ENCODE measurements around the gene PLBD1. TPM values are rescaled to one million over a fixed set of nuclear protein-coding genes. Genes with fewer than 3 reads are reported as not detected.
A peak's percentile ranks its signal among the peaks of the same experiment; 100 is the strongest.

The PLBD1 gene
- total and polyA plus RNA-seq, 4 experiments from 2014 or later = 0.22 to 1.6 (median 0.57) TPM

GRCh38 chr12:14482886-14483285 is 84.8 kb downstream of the PLBD1 start:
- peak overlapping the region in 2 of 7 donors; percentile 1 to 58 for H3K27ac Mint-ChIP-seq
- H3K4me3 Mint-ChIP-seq = no peak overlapping the region
- no peak overlapping the region for H3K4me3 ChIP-seq (ENCODE audit: low read length in 2 of 2)
- H3K27me3 Mint-ChIP-seq = no peaks in the 10 kb centered on the region
- CTCF ChIA-PET (ENCODE audit: partially characterized antibody) = no interaction called here
- POLR2A ChIA-PET (ENCODE audit: partially characterized antibody) = no interaction called here
- no peaks in the 10 kb centered on the region for H3K27me3 ChIP-seq (ENCODE audit: insufficient read depth, low read length)
- H3K36me3 ChIP-seq (ENCODE audit: insufficient read depth, low read length) = peaks cover 78% of the 10 kb centered on the region
- peaks cover 0 to 12% (median 3%) of the 10 kb centered on the region in 4 donors for H3K4me1 Mint-ChIP-seq
- no peak for DNase-seq
- intact Hi-C loops (cut with micrococcal nuclease) = no loop called here
- H3K9me3 Mint-ChIP-seq = peaks cover 0 to 4% (median 0%) of the 10 kb centered on the region in 8 donors
- peaks cover 79 to 91% of the 10 kb centered on the region in 2 donors for H3K36me3 Mint-ChIP-seq
- no peaks in the 10 kb centered on the region for H3K9me3 ChIP-seq (ENCODE audit: control insufficient read depth in 1 of 2, low read length in 2 of 2)
- H3K4me1 ChIP-seq (ENCODE audit: insufficient read depth, low read length) = no peaks in the 10 kb centered on the region
- no peak overlapping the region for H3K27ac ChIP-seq (ENCODE audit: low read depth, low read length)

GRCh38 chr12:14482361-14482760 is 85.3 kb downstream of the PLBD1 start:
- peaks cover 0 to 4% (median 0%) of the 10 kb centered on the region in 8 donors for H3K9me3 Mint-ChIP-seq
- H3K4me3 Mint-ChIP-seq = no peak overlapping the region
- peak overlapping the region in 3 of 7 donors; percentile 1 to 58 (median 43) for H3K27ac Mint-ChIP-seq
- peaks cover 0 to 12% (median 3%) of the 10 kb centered on the region in 4 donors for H3K4me1 Mint-ChIP-seq
- Histone ChIP-seq H3K9me3 (ENCODE audit: control insufficient read depth in 1 of 2, low read length in 2 of 2) (no peaks in the 10 kb centered on the region), H3K27ac (ENCODE audit: low read depth, low read length) (no peak overlapping the region), H3K27me3 (ENCODE audit: insufficient read depth, low read length) (no peaks in the 10 kb centered on the region), H3K36me3 (ENCODE audit: insufficient read depth, low read length) (peaks cover 72% of the 10 kb centered on the region), H3K4me1 (ENCODE audit: insufficient read depth, low read length) (no peaks in the 10 kb centered on the region), H3K4me3 (ENCODE audit: low read length in 2 of 2) (no peak overlapping the region)
- POLR2A ChIA-PET (ENCODE audit: partially characterized antibody) = no interaction called here
- peaks cover 79 to 90% of the 10 kb centered on the region in 2 donors for H3K36me3 Mint-ChIP-seq
- no peaks in the 10 kb centered on the region for H3K27me3 Mint-ChIP-seq
- DNase-seq = no peak
- intact Hi-C loops (cut with micrococcal nuclease) = no loop called here
- CTCF ChIA-PET (ENCODE audit: partially characterized antibody) = no interaction called here

- H3K27me3 ChIP-seq (ENCODE audit: insufficient read depth, low read length) = no peaks in the 10 kb centered on the region
- Mint-ChIP-seq H3K27me3 (no peaks in the 10 kb centered on the region), H3K4me3 (no peak overlapping the region), H3K27ac (no peak overlapping the region), H3K4me1 (peaks cover 0 to 11% (median 2%) of the 10 kb centered on the region in 4 donors), H3K36me3 (peaks cover 74 to 83% of the 10 kb centered on the region in 2 donors), H3K9me3 (no peaks in the 10 kb centered on the region)
- DNase-seq = no peak
- CTCF ChIA-PET (ENCODE audit: partially characterized antibody) = no interaction called here
- no peak overlapping the region for H3K27ac ChIP-seq (ENCODE audit: low read depth, low read length)
- H3K4me1 ChIP-seq (ENCODE audit: insufficient read depth, low read length) = no peaks in the 10 kb centered on the region
- H3K4me3 ChIP-seq (ENCODE audit: low read length in 2 of 2) = no peak overlapping the region
- intact Hi-C loops (cut with micrococcal nuclease) = no loop called here
- H3K9me3 ChIP-seq (ENCODE audit: control insufficient read depth in 1 of 2, low read length in 2 of 2) = no peaks in the 10 kb centered on the region
- POLR2A ChIA-PET (ENCODE audit: partially characterized antibody) = interaction anchor here (0.6 kb wide), 1 partner anchor 186 kb away, joined by 4 read pairs; no protein-coding TSS in a partner anchor
- peaks cover 70% of the 10 kb centered on the region for H3K36me3 ChIP-seq (ENCODE audit: insufficient read depth, low read length)
These were observed 86.5 kb downstream of the PLBD1 start for GRCh38 chr12:14481201-14481600.

- ChIA-PET CTCF (ENCODE audit: partially characterized antibody) (no interaction called here), POLR2A (ENCODE audit: partially characterized antibody) (no interaction called here)
- intact Hi-C loops (cut with micrococcal nuclease) = loop anchor here (10.0 kb wide), 1 partner anchor 114 kb away; the partner anchor contains the start of gene ATF7IP
- Mint-ChIP-seq H3K4me1 (peaks cover 0 to 8% (median 2%) of the 10 kb centered on the region in 4 donors), H3K9me3 (peaks cover 0 to 16% (median 8%) of the 10 kb centered on the region in 8 donors), H3K27me3 (no peaks in the 10 kb centered on the region), H3K27ac (peak overlapping the region in 1 of 7 donors; percentile 15), H3K4me3 (no peak overlapping the region), H3K36me3 (peaks cover 78 to 79% of the 10 kb centered on the region in 2 donors)
- Histone ChIP-seq H3K4me3 (ENCODE audit: low read length in 2 of 2) (no peak overlapping the region), H3K9me3 (ENCODE audit: control insufficient read depth in 1 of 2, low read length in 2 of 2) (peaks cover 0 to 3% of the 10 kb centered on the region in 2 donors), H3K4me1 (ENCODE audit: insufficient read depth, low read length) (no peaks in the 10 kb centered on the region), H3K36me3 (ENCODE audit: insufficient read depth, low read length) (peaks cover 63% of the 10 kb centered on the region), H3K27me3 (ENCODE audit: insufficient read depth, low read length) (no peaks in the 10 kb centered on the region), H3K27ac (ENCODE audit: low read depth, low read length) (no peak overlapping the region)
- no peak for DNase-seq
These were observed 88.7 kb downstream of the PLBD1 start for GRCh38 chr12:14479004-14479403.

GRCh38 chr12:14473707-14474287 is 93.9 kb downstream of the PLBD1 start:
- DNase-seq = peak in 4 of 5 donors; percentile 14 to 39 (median 35)
- Histone ChIP-seq H3K9me3 (ENCODE audit: control insufficient read depth in 1 of 2, low read length in 2 of 2) (peaks cover 0 to 10% of the 10 kb centered on the region in 2 donors), H3K27me3 (ENCODE audit: insufficient read depth, low read length) (no peaks in the 10 kb centered on the region), H3K4me3 (ENCODE audit: low read length in 2 of 2) (no peak overlapping the region), H3K27ac (ENCODE audit: low read depth, low read length) (no peak overlapping the region), H3K36me3 (ENCODE audit: insufficient read depth, low read length) (peaks cover 45% of the 10 kb centered on the region), H3K4me1 (ENCODE audit: insufficient read depth, low read length) (no peaks in the 10 kb centered on the region)
- H3K27me3 Mint-ChIP-seq = no peaks in the 10 kb centered on the region
- peak overlapping the region in 2 of 7 donors; percentile 17 to 61 for H3K27ac Mint-ChIP-seq
- peaks cover 0 to 8% (median 5%) of the 10 kb centered on the region in 4 donors for H3K4me1 Mint-ChIP-seq
- ChIA-PET CTCF (ENCODE audit: partially characterized antibody) (interaction anchor here (0.7 kb wide), 1 partner anchor 17 kb away, joined by 3 read pairs; no protein-coding TSS in a partner anchor), POLR2A (ENCODE audit: partially characterized antibody) (interaction anchor here (0.6 kb wide), 1 partner anchor 57 kb away, joined by 3 read pairs; no protein-coding TSS in a partner anchor)
- no peak overlapping the region for H3K4me3 Mint-ChIP-seq
- intact Hi-C loops (cut with micrococcal nuclease) = loop anchor here (10.0 kb wide), 1 partner anchor 109 kb away; the partner anchor contains the start of gene ATF7IP
- H3K9me3 Mint-ChIP-seq = peaks cover 4 to 54% (median 33%) of the 10 kb centered on the region in 8 donors
- H3K36me3 Mint-ChIP-seq = peaks cover 76 to 84% of the 10 kb centered on the region in 2 donors

- Histone ChIP-seq H3K4me3 (ENCODE audit: low read length in 2 of 2) (no peak overlapping the region), H3K4me1 (ENCODE audit: insufficient read depth, low read length) (no peaks in the 10 kb centered on the region), H3K36me3 (ENCODE audit: insufficient read depth, low read length) (peaks cover 40% of the 10 kb centered on the region), H3K27me3 (ENCODE audit: insufficient read depth, low read length) (no peaks in the 10 kb centered on the region), H3K27ac (ENCODE audit: low read depth, low read length) (no peak overlapping the region), H3K9me3 (ENCODE audit: control insufficient read depth in 1 of 2, low read length in 2 of 2) (peaks cover 0 to 10% of the 10 kb centered on the region in 2 donors)
- DNase-seq = no peak
- H3K4me1 Mint-ChIP-seq = peaks cover 5 to 9% (median 6%) of the 10 kb centered on the region in 4 donors
- H3K36me3 Mint-ChIP-seq = peaks cover 75 to 87% of the 10 kb centered on the region in 2 donors
- H3K27me3 Mint-ChIP-seq = no peaks in the 10 kb centered on the region
- no peak overlapping the region for H3K4me3 Mint-ChIP-seq
- ChIA-PET CTCF (ENCODE audit: partially characterized antibody) (no interaction called here), POLR2A (ENCODE audit: partially characterized antibody) (no interaction called here)
- H3K9me3 Mint-ChIP-seq = peaks cover 4 to 54% (median 33%) of the 10 kb centered on the region in 8 donors
- intact Hi-C loops (cut with micrococcal nuclease) = loop anchor here (10.0 kb wide), 1 partner anchor 107 kb away; the partner anchor contains the start of gene ATF7IP
- peak overlapping the region in 3 of 7 donors; percentile 15 to 68 (median 35) for H3K27ac Mint-ChIP-seq
These were observed 96.2 kb downstream of the PLBD1 start for GRCh38 chr12:14471497-14471896.

GRCh38 chr12:14460212-14460841 is 107.4 kb downstream of the PLBD1 start:
- CTCF ChIA-PET (ENCODE audit: partially characterized antibody) = no interaction called here
- H3K4me3 Mint-ChIP-seq = peak overlapping the region in 1 of 8 donors; percentile 24
- intact Hi-C loops (cut with micrococcal nuclease) = no loop called here

More at GRCh38 chr12:14460212-14460841, 107.4 kb downstream of the PLBD1 start:
- Mint-ChIP-seq H3K36me3 (peaks cover 56 to 69% of the 10 kb centered on the region in 2 donors), H3K27ac (peak overlapping the region in 5 of 7 donors; percentile 2 to 71 (median 64)), H3K27me3 (no peaks in the 10 kb centered on the region), H3K9me3 (peaks cover 0 to 3% (median 0%) of the 10 kb centered on the region in 8 donors), H3K4me1 (peaks cover 23 to 57% (median 32%) of the 10 kb centered on the region in 4 donors)
- Histone ChIP-seq H3K27ac (ENCODE audit: low read depth, low read length) (no peak overlapping the region), H3K4me3 (ENCODE audit: low read length in 2 of 2) (no peak overlapping the region), H3K27me3 (ENCODE audit: insufficient read depth, low read length) (no peaks in the 10 kb centered on the region), H3K9me3 (ENCODE audit: control insufficient read depth in 1 of 2, low read length in 2 of 2) (no peaks in the 10 kb centered on the region), H3K4me1 (ENCODE audit: insufficient read depth, low read length) (peaks cover 19% of the 10 kb centered on the region), H3K36me3 (ENCODE audit: insufficient read depth, low read length) (peaks cover 35% of the 10 kb centered on the region)
- no peak for DNase-seq
- POLR2A ChIA-PET (ENCODE audit: partially characterized antibody) = no interaction called here

All from CD4-positive, alpha-beta memory T cell (primary cell).